ENCODE measurements around the gene SELPLG.

SELPLG gene

GRCh38 chr12:108600702-108601007, 33.0 kb downstream of the SELPLG start:
- no peak for TF ChIP-seq CTCF (IDR thresholded peaks at IDR 0.05; ENCODE audit: low read depth, low read length, missing control alignments)
- in situ Hi-C loops (cut with HindIII; ENCODE audit: low sequenced_read_pairs) = no loop called here
- no peak for DNase-seq (ENCODE audit: low read depth)
- no peak overlapping the region for H3K4me3 ChIP-seq (ENCODE audit: low read depth, low read length)

GRCh38 chr12:108599948-108600701, 33.6 kb downstream of the SELPLG start:
- no peak overlapping the region for H3K4me3 ChIP-seq (ENCODE audit: low read depth, low read length)
- DNase-seq (ENCODE audit: low read depth) = no peak
- TF ChIP-seq CTCF (IDR thresholded peaks at IDR 0.05; ENCODE audit: low read depth, low read length, missing control alignments) = no peak
- in situ Hi-C loops (cut with HindIII; ENCODE audit: low sequenced_read_pairs) = no loop called here

- no peak overlapping the region for H3K4me3 ChIP-seq (ENCODE audit: low read depth, low read length)
- in situ Hi-C loops (cut with HindIII; ENCODE audit: low sequenced_read_pairs) = no loop called here
- no peak for DNase-seq (ENCODE audit: low read depth)
- no peak for TF ChIP-seq CTCF (IDR thresholded peaks at IDR 0.05; ENCODE audit: low read depth, low read length, missing control alignments)
Observed at GRCh38 chr12:108599541-108599940, 34.2 kb downstream of the SELPLG start.

GRCh38 chr12:108598553-108599250, 35.0 kb downstream of the SELPLG start:
- DNase-seq (ENCODE audit: low read depth) = no peak
- in situ Hi-C loops (cut with HindIII; ENCODE audit: low sequenced_read_pairs) = no loop called here
- no peak for TF ChIP-seq CTCF (IDR thresholded peaks at IDR 0.05; ENCODE audit: low read depth, low read length, missing control alignments)
- no peak overlapping the region for H3K4me3 ChIP-seq (ENCODE audit: low read depth, low read length)

- in situ Hi-C loops (cut with HindIII; ENCODE audit: low sequenced_read_pairs) = no loop called here
- H3K4me3 ChIP-seq (ENCODE audit: low read depth, low read length) = peak within 1 kb of the TSS; percentile 34
- no peak for DNase-seq (ENCODE audit: low read depth)
- no peak for TF ChIP-seq CTCF (IDR thresholded peaks at IDR 0.05; ENCODE audit: low read depth, low read length, missing control alignments)
Observed at GRCh38 chr12:108597559-108598471, 35.9 kb downstream of the SELPLG start, which contains the start of gene TMEM119. Gene TMEM119, minus strand, starts transcription at chr12:108598084. Its CDS starts 5,701 bp downstream, at chr12:108592383.

- DNase-seq (ENCODE audit: low read depth) = no peak
- in situ Hi-C loops (cut with HindIII; ENCODE audit: low sequenced_read_pairs) = no loop called here
- H3K4me3 ChIP-seq (ENCODE audit: low read depth, low read length) = peak overlapping the region; percentile 34
- no peak for TF ChIP-seq CTCF (IDR thresholded peaks at IDR 0.05; ENCODE audit: low read depth, low read length, missing control alignments)
Observed at GRCh38 chr12:108596854-108597558, 36.7 kb downstream of the SELPLG start.
